Measurements from ENCODE around the gene DACH1.

- TF ChIP-seq, protein P1, sequence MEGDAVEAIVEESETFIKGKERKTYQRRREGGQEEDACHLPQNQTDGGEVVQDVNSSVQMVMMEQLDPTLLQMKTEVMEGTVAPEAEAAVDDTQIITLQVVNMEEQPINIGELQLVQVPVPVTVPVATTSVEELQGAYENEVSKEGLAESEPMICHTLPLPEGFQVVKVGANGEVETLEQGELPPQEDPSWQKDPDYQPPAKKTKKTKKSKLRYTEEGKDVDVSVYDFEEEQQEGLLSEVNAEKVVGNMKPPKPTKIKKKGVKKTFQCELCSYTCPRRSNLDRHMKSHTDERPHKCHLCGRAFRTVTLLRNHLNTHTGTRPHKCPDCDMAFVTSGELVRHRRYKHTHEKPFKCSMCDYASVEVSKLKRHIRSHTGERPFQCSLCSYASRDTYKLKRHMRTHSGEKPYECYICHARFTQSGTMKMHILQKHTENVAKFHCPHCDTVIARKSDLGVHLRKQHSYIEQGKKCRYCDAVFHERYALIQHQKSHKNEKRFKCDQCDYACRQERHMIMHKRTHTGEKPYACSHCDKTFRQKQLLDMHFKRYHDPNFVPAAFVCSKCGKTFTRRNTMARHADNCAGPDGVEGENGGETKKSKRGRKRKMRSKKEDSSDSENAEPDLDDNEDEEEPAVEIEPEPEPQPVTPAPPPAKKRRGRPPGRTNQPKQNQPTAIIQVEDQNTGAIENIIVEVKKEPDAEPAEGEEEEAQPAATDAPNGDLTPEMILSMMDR (conservative IDR thresholded peaks at IDR 0.05 in 1 of 2, IDR thresholded peaks at IDR 0.05 in 1 of 2; ENCODE audit: low read depth in 1 of 2, low read length in 2 of 2), result no peak
- no peak for TF ChIP-seq EZH2 (IDR thresholded peaks at IDR 0.05; ENCODE audit: low read length, missing control alignments)
Observed at GRCh38 chr13:71643448-71643860, 223.6 kb downstream of the DACH1 start.

All from fibroblast of lung (primary cell).